DND-41 (cell line): ENCODE data around the gene RBM19.

Experiments
- CTCF ChIP-seq: IDR thresholded peaks from 2 replicates; pipeline ENCODE4 v1.5.1; 2012; ENCODE audit warnings: borderline replicate concordance, low read length, moderate library complexity, mild to moderate bottlenecking; ENCODE audit not compliant: poor library complexity, severe bottlenecking; ENCODE audit errors: extremely low read depth
- EZH2 ChIP-seq: IDR thresholded peaks from 3 replicates; pipeline ENCODE4 v1.6.1; 2012; ENCODE audit warnings: borderline replicate concordance, low read depth, mild to moderate bottlenecking, moderate library complexity, low read length, inconsistent platforms; ENCODE audit not compliant: severe bottlenecking

- TF ChIP-seq CTCF, result no peak
- TF ChIP-seq EZH2, result no peak
Measured at GRCh38 chr12:113852264-113852663, 113.9 kb downstream of the RBM19 start.
